HG03095 (cell line): ENCODE measurements around the gene SCN1B.
"Not testable (repeated sequence)": the region's sequence is repeated elsewhere in the genome, so short reads cannot be mapped to it uniquely, and the experiment has no call there.

ENCODE experiments used
- ATAC-seq: cut with Tn5 transposase; IDR thresholded peaks from one replicate; pipeline ENCODE4 v1.9.1; 2021; ENCODE audit warnings: moderate library complexity; ENCODE audit not compliant: unreplicated experiment

SCN1B gene

GRCh38 chr19:35015954-35016351 is 14.3 kb upstream of the SCN1B start:
- ATAC-seq, result no peak

GRCh38 chr19:35017507-35017906 is 12.8 kb upstream of the SCN1B start:
- ATAC-seq, result no peak

- ATAC-seq, result no peak
Observed at GRCh38 chr19:35018379-35018778, 11.9 kb upstream of the SCN1B start.

GRCh38 chr19:35019144-35019543 is 11.1 kb upstream of the SCN1B start:
- ATAC-seq, result no peak

- ATAC-seq, result no peak
Observed at GRCh38 chr19:35021016-35021415, 9.3 kb upstream of the SCN1B start.

GRCh38 chr19:35021596-35021995 is 8.7 kb upstream of the SCN1B start:
- ATAC-seq, result no peak

GRCh38 chr19:35022460-35022859 is 7.8 kb upstream of the SCN1B start:
- ATAC-seq, result no peak

GRCh38 chr19:35023428-35023827 is 6.8 kb upstream of the SCN1B start:
- no peak for ATAC-seq

GRCh38 chr19:35024095-35024494 is 6.2 kb upstream of the SCN1B start:
- no peak for ATAC-seq

GRCh38 chr19:35025969-35026368 is 4.3 kb upstream of the SCN1B start:
- no peak for ATAC-seq

GRCh38 chr19:35026418-35026817 is 3.9 kb upstream of the SCN1B start:
- ATAC-seq, result no peak

- ATAC-seq, result no peak
Observed at GRCh38 chr19:35027009-35027408, 3.3 kb upstream of the SCN1B start.

GRCh38 chr19:35027851-35028599 is 2.2 kb upstream of the SCN1B start:
- ATAC-seq, result no peak

- ATAC-seq, result not testable (repeated sequence)
Observed at GRCh38 chr19:35028600-35028885, 1.7 kb upstream of the SCN1B start.

GRCh38 chr19:35029275-35029736 is 964 bp upstream of the SCN1B start:
- not testable (repeated sequence) for ATAC-seq

- ATAC-seq, result no peak
Observed at GRCh38 chr19:35029737-35030256, 473 bp upstream of the SCN1B start.

GRCh38 chr19:35031072-35031881 is 1.0 kb downstream of the SCN1B start:
- ATAC-seq, result no peak

GRCh38 chr19:35032356-35032865 is 2.1 kb downstream of the SCN1B start:
- no peak for ATAC-seq

GRCh38 chr19:35033067-35034004 is 3.1 kb downstream of the SCN1B start:
- no peak for ATAC-seq

- no peak for ATAC-seq
Observed at GRCh38 chr19:35034005-35034502, 3.8 kb downstream of the SCN1B start.
